ENCODE results near the gene EPG5. TPM values are rescaled to one million over a fixed set of nuclear protein-coding genes. Genes with fewer than 3 reads are reported as not detected.

The EPG5 gene
- total RNA-seq, 1 donor from 2014 or later = 29.0 TPM

DNA sequence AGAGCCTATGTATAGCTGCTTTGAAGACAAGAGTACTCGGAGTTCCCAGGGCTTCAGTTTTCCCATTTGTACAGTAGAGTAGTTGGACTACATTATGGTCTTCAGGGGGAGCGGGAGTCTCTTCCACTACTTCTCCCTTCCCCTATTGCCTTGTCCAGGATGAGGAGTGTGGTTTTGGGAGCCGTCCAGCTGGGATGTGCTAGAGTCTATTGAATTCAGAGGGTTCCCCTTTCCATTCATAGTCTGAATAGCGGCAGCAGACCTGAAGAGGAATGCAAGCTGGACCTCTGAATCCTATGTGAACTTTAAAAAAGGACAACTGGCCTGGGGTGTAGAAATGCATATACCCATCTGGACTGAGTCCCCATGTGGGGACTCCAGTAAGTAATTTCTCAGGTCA is 43.5 kb upstream of the EPG5 start:
- H3K27me3 ChIP-seq (ENCODE audit: insufficient read depth, low read length) = no peaks in the 10 kb centered on the region
- Mint-ChIP-seq H3K27me3 (ENCODE audit: low read depth, unreplicated experiment) (no peaks in the 10 kb centered on the region), H3K27ac (ENCODE audit: unreplicated experiment) (no peak overlapping the region), H3K4me3 (ENCODE audit: unreplicated experiment) (no peak overlapping the region), H3K9me3 (ENCODE audit: unreplicated experiment) (no peaks in the 10 kb centered on the region), H3K36me3 (ENCODE audit: low read depth, unreplicated experiment) (peaks cover 12% of the 10 kb centered on the region), H3K4me1 (ENCODE audit: low read depth, unreplicated experiment) (no peaks in the 10 kb centered on the region)
- no peaks in the 10 kb centered on the region for H3K9me3 ChIP-seq (ENCODE audit: insufficient read depth, low read depth, low read length)
- no peak for FAIRE-seq
- no peaks in the 10 kb centered on the region for H3K79me2 ChIP-seq (ENCODE audit: insufficient read depth, low read length)
- no peaks in the 10 kb centered on the region for H4K20me1 ChIP-seq (ENCODE audit: insufficient read depth, low read length)
- no peaks in the 10 kb centered on the region for H3K36me3 ChIP-seq (ENCODE audit: insufficient read depth, low read length)
- H3K4me1 ChIP-seq (ENCODE audit: insufficient read depth, low read length) = no peaks in the 10 kb centered on the region
- H3K4me2 ChIP-seq (ENCODE audit: low read length) = no peak overlapping the region
- no peak for TF ChIP-seq EZH2 (IDR thresholded peaks at IDR 0.05; ENCODE audit: insufficient read depth, low read length)
- TF ChIP-seq, protein P1, sequence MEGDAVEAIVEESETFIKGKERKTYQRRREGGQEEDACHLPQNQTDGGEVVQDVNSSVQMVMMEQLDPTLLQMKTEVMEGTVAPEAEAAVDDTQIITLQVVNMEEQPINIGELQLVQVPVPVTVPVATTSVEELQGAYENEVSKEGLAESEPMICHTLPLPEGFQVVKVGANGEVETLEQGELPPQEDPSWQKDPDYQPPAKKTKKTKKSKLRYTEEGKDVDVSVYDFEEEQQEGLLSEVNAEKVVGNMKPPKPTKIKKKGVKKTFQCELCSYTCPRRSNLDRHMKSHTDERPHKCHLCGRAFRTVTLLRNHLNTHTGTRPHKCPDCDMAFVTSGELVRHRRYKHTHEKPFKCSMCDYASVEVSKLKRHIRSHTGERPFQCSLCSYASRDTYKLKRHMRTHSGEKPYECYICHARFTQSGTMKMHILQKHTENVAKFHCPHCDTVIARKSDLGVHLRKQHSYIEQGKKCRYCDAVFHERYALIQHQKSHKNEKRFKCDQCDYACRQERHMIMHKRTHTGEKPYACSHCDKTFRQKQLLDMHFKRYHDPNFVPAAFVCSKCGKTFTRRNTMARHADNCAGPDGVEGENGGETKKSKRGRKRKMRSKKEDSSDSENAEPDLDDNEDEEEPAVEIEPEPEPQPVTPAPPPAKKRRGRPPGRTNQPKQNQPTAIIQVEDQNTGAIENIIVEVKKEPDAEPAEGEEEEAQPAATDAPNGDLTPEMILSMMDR (IDR thresholded peaks at IDR 0.05; ENCODE audit: insufficient read depth, low read depth, low read length) = no peak
- H3K4me3 ChIP-seq (ENCODE audit: insufficient read depth, low read depth, low read length) = no peak overlapping the region
- H3K9ac ChIP-seq (ENCODE audit: low read length) = no peak overlapping the region
- no peak overlapping the region for H3K27ac ChIP-seq (ENCODE audit: low read depth, low read length)
- no peak for DNase-seq (ENCODE audit: low read depth)
- H2AFZ ChIP-seq (ENCODE audit: low read depth, low read length) = no peak overlapping the region

DNA sequence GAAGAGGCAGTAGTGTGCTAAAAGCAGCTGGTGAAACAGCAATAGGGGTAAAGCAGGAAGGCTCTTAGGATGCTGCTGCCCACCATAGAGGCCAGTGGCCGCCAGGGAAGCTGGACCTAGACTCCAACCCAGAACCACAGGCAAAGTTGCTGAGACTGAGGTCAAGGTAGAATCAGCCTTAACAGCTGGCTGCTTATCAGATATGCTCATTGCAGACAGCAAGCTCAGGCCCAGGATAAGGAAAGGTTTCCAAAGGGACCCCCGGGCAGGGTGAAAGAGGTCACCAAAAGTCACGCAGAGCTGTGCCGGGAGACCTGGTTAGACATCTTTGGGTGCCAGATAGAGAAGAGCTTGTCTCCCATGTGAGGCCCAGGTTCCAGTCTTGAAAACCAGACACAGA is 42.9 kb upstream of the EPG5 start:
- no peaks in the 10 kb centered on the region for H3K4me1 Mint-ChIP-seq (ENCODE audit: low read depth, unreplicated experiment)
- Histone ChIP-seq H3K4me2 (ENCODE audit: low read length) (no peak overlapping the region), H3K27ac (ENCODE audit: low read depth, low read length) (no peak overlapping the region), H4K20me1 (ENCODE audit: insufficient read depth, low read length) (no peaks in the 10 kb centered on the region), H3K36me3 (ENCODE audit: insufficient read depth, low read length) (no peaks in the 10 kb centered on the region), H3K4me1 (ENCODE audit: insufficient read depth, low read length) (no peaks in the 10 kb centered on the region), H2AFZ (ENCODE audit: low read depth, low read length) (no peak overlapping the region), H3K9ac (ENCODE audit: low read length) (no peak overlapping the region), H3K9me3 (ENCODE audit: insufficient read depth, low read depth, low read length) (no peaks in the 10 kb centered on the region), H3K27me3 (ENCODE audit: insufficient read depth, low read length) (no peaks in the 10 kb centered on the region), H3K79me2 (ENCODE audit: insufficient read depth, low read length) (no peaks in the 10 kb centered on the region), H3K4me3 (ENCODE audit: insufficient read depth, low read depth, low read length) (no peak overlapping the region)
- DNase-seq (ENCODE audit: low read depth) (no peak), FAIRE-seq (no peak)
- no peak overlapping the region for H3K27ac Mint-ChIP-seq (ENCODE audit: unreplicated experiment)
- TF ChIP-seq, protein P1 (IDR thresholded peaks at IDR 0.05; ENCODE audit: insufficient read depth, low read depth, low read length) = no peak
- TF ChIP-seq EZH2 (IDR thresholded peaks at IDR 0.05; ENCODE audit: insufficient read depth, low read length) = no peak
- H3K36me3 Mint-ChIP-seq (ENCODE audit: low read depth, unreplicated experiment) = peaks cover 11% of the 10 kb centered on the region
- H3K9me3 Mint-ChIP-seq (ENCODE audit: unreplicated experiment) = no peaks in the 10 kb centered on the region
- no peaks in the 10 kb centered on the region for H3K27me3 Mint-ChIP-seq (ENCODE audit: low read depth, unreplicated experiment)
- H3K4me3 Mint-ChIP-seq (ENCODE audit: unreplicated experiment) = no peak overlapping the region

DNA sequence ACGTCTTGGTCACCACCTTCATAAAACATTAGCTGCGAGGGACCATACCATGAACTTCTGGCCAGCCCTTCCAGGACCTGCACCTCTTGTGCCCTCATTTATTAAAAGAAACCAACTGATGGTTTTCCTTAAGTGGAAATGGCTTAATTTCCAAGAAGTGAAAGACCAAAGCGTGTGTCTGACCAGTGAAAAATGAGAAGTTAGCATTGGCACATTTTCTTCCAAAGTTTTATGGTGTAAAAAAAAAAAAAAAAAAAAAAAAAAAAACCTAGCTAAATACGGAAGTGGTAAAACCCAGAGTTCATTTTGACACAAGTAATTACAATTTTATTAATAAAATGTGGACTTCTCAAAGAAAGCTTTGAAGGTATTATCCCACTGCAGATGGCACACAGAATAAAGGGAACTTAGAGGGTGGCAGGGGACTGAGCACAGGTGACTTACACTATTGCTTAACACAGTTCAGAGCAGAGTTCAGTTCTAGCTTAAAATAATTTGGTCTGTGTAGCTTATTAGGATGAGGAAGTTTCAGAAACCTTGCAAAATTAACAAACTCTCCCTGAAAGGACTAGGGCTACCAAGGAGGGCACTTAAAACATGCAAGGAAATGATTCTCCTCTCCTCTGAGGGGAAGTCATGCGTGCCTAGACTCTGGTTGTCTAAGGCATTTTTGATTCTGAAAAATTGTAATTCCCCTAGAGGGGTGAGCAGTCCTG is 42.2 kb upstream of the EPG5 start:
- Mint-ChIP-seq H3K27ac (ENCODE audit: unreplicated experiment) (no peak overlapping the region), H3K27me3 (ENCODE audit: low read depth, unreplicated experiment) (no peaks in the 10 kb centered on the region), H3K36me3 (ENCODE audit: low read depth, unreplicated experiment) (peaks cover 10% of the 10 kb centered on the region), H3K9me3 (ENCODE audit: unreplicated experiment) (no peaks in the 10 kb centered on the region), H3K4me1 (ENCODE audit: low read depth, unreplicated experiment) (no peaks in the 10 kb centered on the region), H3K4me3 (ENCODE audit: unreplicated experiment) (no peak overlapping the region)
- TF ChIP-seq, protein P1 (IDR thresholded peaks at IDR 0.05; ENCODE audit: insufficient read depth, low read depth, low read length) = no peak
- no peak for TF ChIP-seq EZH2 (IDR thresholded peaks at IDR 0.05; ENCODE audit: insufficient read depth, low read length)
- Histone ChIP-seq H3K27me3 (ENCODE audit: insufficient read depth, low read length) (no peaks in the 10 kb centered on the region), H4K20me1 (ENCODE audit: insufficient read depth, low read length) (no peaks in the 10 kb centered on the region), H2AFZ (ENCODE audit: low read depth, low read length) (no peak overlapping the region), H3K4me1 (ENCODE audit: insufficient read depth, low read length) (no peaks in the 10 kb centered on the region), H3K27ac (ENCODE audit: low read depth, low read length) (no peak overlapping the region), H3K4me3 (ENCODE audit: insufficient read depth, low read depth, low read length) (no peak overlapping the region), H3K4me2 (ENCODE audit: low read length) (no peak overlapping the region), H3K36me3 (ENCODE audit: insufficient read depth, low read length) (no peaks in the 10 kb centered on the region), H3K79me2 (ENCODE audit: insufficient read depth, low read length) (no peaks in the 10 kb centered on the region), H3K9me3 (ENCODE audit: insufficient read depth, low read depth, low read length) (no peaks in the 10 kb centered on the region), H3K9ac (ENCODE audit: low read length) (no peak overlapping the region)
- DNase-seq (ENCODE audit: low read depth) (no peak), FAIRE-seq (no peak)
